Mesenchymal stem cell (in vitro differentiated cells and primary cell): Measurements from ENCODE around the gene PCDHGA12.
"Not testable (repeated sequence)": the region's sequence is repeated elsewhere in the genome, so short reads cannot be mapped to it uniquely, and the experiment has no call there.

Source experiments
- DNase-seq: peaks from one replicate; pipeline ENCODE4 v3.0.0-alpha.2; 2013
- H2AFZ ChIP-seq: one replicate; pipeline ENCODE4 v1.6.1; 2013; ENCODE audit warnings: low read depth, mild to moderate bottlenecking, control low read depth, inconsistent platforms, low read length, moderate library complexity
- H2AK5ac ChIP-seq: 2 replicates; pipeline ENCODE4 v1.6.1; 2013; ENCODE audit warnings: low read length, moderate library complexity, mild to moderate bottlenecking, inconsistent platforms; ENCODE audit not compliant: severe bottlenecking
- H2BK120ac ChIP-seq: one replicate; pipeline ENCODE4 v1.6.1; 2013; ENCODE audit warnings: low read depth, mild to moderate bottlenecking, inconsistent platforms, low read length, moderate library complexity
- H2BK12ac ChIP-seq, 2 experiments: one replicate each; pipeline ENCODE4 v1.6.1; 2013; ENCODE audit warnings: inconsistent platforms in 2 of 2, low read length in 2 of 2, mild to moderate bottlenecking in 2 of 2, moderate library complexity in 2 of 2, control low read depth in 1 of 2
- H2BK15ac ChIP-seq: one replicate; pipeline ENCODE4 v1.6.1; 2013; ENCODE audit warnings: mild to moderate bottlenecking, low read depth, inconsistent platforms; ENCODE audit not compliant: poor library complexity, severe bottlenecking
- H2BK5ac ChIP-seq: 2 replicates; pipeline ENCODE4 v1.6.1; 2013; ENCODE audit warnings: low read depth, mild to moderate bottlenecking, low read length, control low read depth, inconsistent platforms; ENCODE audit not compliant: poor library complexity, severe bottlenecking
- H3K14ac ChIP-seq, 2 experiments: one replicate each; pipeline ENCODE4 v1.6.1; 2013; ENCODE audit warnings: inconsistent platforms in 2 of 2, low read length in 2 of 2, control low read depth in 1 of 2, mild to moderate bottlenecking in 1 of 2, moderate library complexity in 1 of 2
- H3K18ac ChIP-seq, 2 experiments: one replicate each; pipeline ENCODE4 v1.6.1; 2013; ENCODE audit warnings: inconsistent platforms in 2 of 2, low read length in 2 of 2, control low read depth in 1 of 2, low read depth in 1 of 2, mild to moderate bottlenecking in 1 of 2
- H3K23ac ChIP-seq, 2 experiments: one replicate each; pipeline ENCODE4 v1.6.1; 2013; ENCODE audit warnings: inconsistent platforms in 2 of 2, low read length in 2 of 2, mild to moderate bottlenecking in 2 of 2, moderate library complexity in 2 of 2, control low read depth in 1 of 2
- H3K27ac ChIP-seq: 2 replicates; pipeline ENCODE4 v1.5.1; 2013; ENCODE audit warnings: mild to moderate bottlenecking, moderate library complexity, low read length, control low read depth, inconsistent platforms; ENCODE audit not compliant: poor library complexity, severe bottlenecking
- H3K27me3 ChIP-seq, 2 experiments: 2 replicates each; pipeline versions ENCODE4 v1.6.1 to v1.7.0; 2013; ENCODE audit warnings: low read length in 2 of 2, mild to moderate bottlenecking in 2 of 2, moderate library complexity in 2 of 2, control low read depth in 1 of 2, inconsistent platforms in 1 of 2; ENCODE audit not compliant: control insufficient read depth in 1 of 2, insufficient read depth in 1 of 2
- H3K36me3 ChIP-seq, 2 experiments: 2 replicates each; pipeline versions ENCODE4 v1.6.1 to v1.7.0; 2013; ENCODE audit warnings: low read length in 2 of 2, control low read depth in 1 of 2, inconsistent platforms in 1 of 2, low read depth in 1 of 2, mild to moderate bottlenecking in 1 of 2; ENCODE audit not compliant: insufficient read depth in 2 of 2, control insufficient read depth in 1 of 2
- H3K4ac ChIP-seq, 2 experiments: one replicate each; pipeline ENCODE4 v1.6.1; 2013; ENCODE audit warnings: inconsistent platforms in 2 of 2, low read length in 2 of 2, mild to moderate bottlenecking in 2 of 2, moderate library complexity in 2 of 2, control low read depth in 1 of 2, low read depth in 1 of 2
- H3K4me1 ChIP-seq: 2 replicates; pipeline ENCODE4 v1.6.1; 2013; ENCODE audit warnings: low read depth, low read length, control low read depth; ENCODE audit not compliant: control insufficient read depth, insufficient read depth
- H3K4me2 ChIP-seq: 2 replicates; pipeline ENCODE4 v1.6.1; 2013; ENCODE audit warnings: low read length, mild to moderate bottlenecking, inconsistent platforms; ENCODE audit not compliant: poor library complexity, severe bottlenecking
- H3K4me3 ChIP-seq, 2 experiments: 2 replicates each; pipeline versions ENCODE4 v1.5.1 to v1.7.0; 2013; ENCODE audit warnings: low read length in 2 of 2, mild to moderate bottlenecking in 2 of 2, control low read depth in 1 of 2, low read depth in 1 of 2; ENCODE audit not compliant: insufficient read depth in 1 of 2
- H3K79me1 ChIP-seq: replicated peaks from 2 replicates; pipeline ENCODE4 v1.6.1; 2013; ENCODE audit warnings: mild to moderate bottlenecking, control low read depth, low read length, inconsistent platforms; ENCODE audit not compliant: poor library complexity, severe bottlenecking
- H3K9ac ChIP-seq: 2 replicates; pipeline ENCODE4 v1.7.0; 2013; ENCODE audit warnings: mild to moderate bottlenecking, low read length, moderate library complexity
- H3K9me3 ChIP-seq: 2 replicates; pipeline ENCODE4 v1.7.0; 2013; ENCODE audit warnings: mild to moderate bottlenecking, low read length; ENCODE audit not compliant: control insufficient read depth
- H4K8ac ChIP-seq: one replicate; pipeline ENCODE4 v1.6.1; 2013; ENCODE audit warnings: inconsistent platforms, mild to moderate bottlenecking, low read length, moderate library complexity
- H4K91ac ChIP-seq: one replicate; pipeline ENCODE4 v1.6.1; 2013; ENCODE audit warnings: mild to moderate bottlenecking, low read length, inconsistent platforms
- WGBS: methylation state at CpG from one replicate; pipeline ENCODE4 v1.1.7; 2013; ENCODE audit warnings: mixed read lengths; 5-methylcytosine and 5-hydroxymethylcytosine counted together

Gene PCDHGA12

DNA sequence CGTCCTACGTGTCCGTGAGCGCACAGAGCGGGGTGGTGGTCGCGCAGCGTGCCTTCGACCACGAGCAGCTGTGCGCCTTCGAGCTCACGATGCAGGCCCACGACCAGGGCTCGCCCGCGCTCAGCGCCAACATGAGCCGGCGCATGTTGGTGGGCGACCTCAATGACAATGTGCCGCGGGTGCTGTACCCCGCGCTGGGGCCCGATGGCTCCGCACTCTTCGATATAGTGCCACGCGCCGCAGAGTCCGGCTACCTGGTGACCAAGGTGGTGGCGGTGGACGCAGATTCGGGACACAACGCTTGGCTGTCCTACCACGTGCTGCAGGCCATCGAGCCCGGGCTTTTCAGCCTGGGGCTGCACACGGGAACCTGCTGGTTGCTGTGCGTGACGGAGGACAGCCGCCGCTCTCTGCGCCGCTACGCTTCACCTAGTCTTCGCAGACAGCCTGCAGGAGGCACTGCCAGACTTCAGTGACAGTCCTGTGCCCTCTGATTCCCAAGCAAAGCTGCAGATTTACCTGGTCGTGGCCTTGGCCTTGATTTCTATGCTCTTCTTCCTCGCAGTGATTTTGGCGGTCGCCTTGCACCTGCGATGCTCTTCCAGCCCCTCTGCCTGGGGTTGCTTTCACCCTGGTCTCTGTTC lies 2.4 kb upstream of the PCDHGA12 start:
- H2BK5ac ChIP-seq, result no peak overlapping the region
- no peak overlapping the region for H2BK15ac ChIP-seq
- H3K4me2 ChIP-seq, result no peak overlapping the region
- H3K23ac ChIP-seq, result no peak overlapping the region
- 98% methylated on average over 53 of the region's 53 CpGs for WGBS
- H3K9ac ChIP-seq, result no peak overlapping the region
- H3K27me3 ChIP-seq, result no peaks in the 10 kb centered on the region
- no peak overlapping the region for H3K27ac ChIP-seq
- H4K8ac ChIP-seq, result no peak overlapping the region
- H3K4me1 ChIP-seq, result peaks cover 2% of the 10 kb centered on the region
- no peak overlapping the region for H3K18ac ChIP-seq
- no peak overlapping the region for H2BK12ac ChIP-seq
- H2AK5ac ChIP-seq, result no peak overlapping the region
- DNase-seq, result no peak
- peaks cover 30% of the 10 kb centered on the region for H3K9me3 ChIP-seq
- peak overlapping the region; percentile 31 to 39 for H3K4me3 ChIP-seq
- no peak overlapping the region for H2BK120ac ChIP-seq
- H3K14ac ChIP-seq, result no peak overlapping the region
- peaks cover 28% of the 10 kb centered on the region for H3K79me1 ChIP-seq
- H2AFZ ChIP-seq, result no peak overlapping the region
- H4K91ac ChIP-seq, result no peak overlapping the region
- H3K4ac ChIP-seq, result no peak overlapping the region
- peaks cover 30 to 43% of the 10 kb centered on the region in 2 experiments for H3K36me3 ChIP-seq

DNA sequence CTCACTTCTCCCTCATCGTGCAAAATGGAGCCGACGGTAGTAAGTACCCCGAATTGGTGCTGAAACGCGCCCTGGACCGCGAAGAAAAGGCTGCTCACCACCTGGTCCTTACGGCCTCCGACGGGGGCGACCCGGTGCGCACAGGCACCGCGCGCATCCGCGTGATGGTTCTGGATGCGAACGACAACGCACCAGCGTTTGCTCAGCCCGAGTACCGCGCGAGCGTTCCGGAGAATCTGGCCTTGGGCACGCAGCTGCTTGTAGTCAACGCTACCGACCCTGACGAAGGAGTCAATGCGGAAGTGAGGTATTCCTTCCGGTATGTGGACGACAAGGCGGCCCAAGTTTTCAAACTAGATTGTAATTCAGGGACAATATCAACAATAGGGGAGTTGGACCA lies 979 bp downstream of the PCDHGA12 start:
- 97% methylated on average over 37 of the region's 37 CpGs for WGBS
- Histone ChIP-seq H3K9ac (peak overlapping the region; percentile 79), H2AK5ac (no peak overlapping the region), H2BK12ac (no peak overlapping the region), H3K79me1 (peaks cover 18% of the 10 kb centered on the region), H3K23ac (no peak overlapping the region), H3K4ac (no peak overlapping the region), H2BK15ac (no peak overlapping the region), H4K8ac (no peak overlapping the region), H3K4me2 (no peak overlapping the region), H2AFZ (no peak overlapping the region), H3K36me3 (peaks cover 19 to 33% of the 10 kb centered on the region in 2 experiments), H3K4me1 (peaks cover 2% of the 10 kb centered on the region), H2BK5ac (no peak overlapping the region), H3K27me3 (no peaks in the 10 kb centered on the region), H2BK120ac (no peak overlapping the region), H3K4me3 (peak overlapping the region in 1 of 2 experiments; percentile 80), H3K14ac (no peak overlapping the region), H4K91ac (no peak overlapping the region), H3K27ac (no peak overlapping the region), H3K18ac (no peak overlapping the region), H3K9me3 (peaks cover 25% of the 10 kb centered on the region)
- DNase-seq, result no peak

DNA sequence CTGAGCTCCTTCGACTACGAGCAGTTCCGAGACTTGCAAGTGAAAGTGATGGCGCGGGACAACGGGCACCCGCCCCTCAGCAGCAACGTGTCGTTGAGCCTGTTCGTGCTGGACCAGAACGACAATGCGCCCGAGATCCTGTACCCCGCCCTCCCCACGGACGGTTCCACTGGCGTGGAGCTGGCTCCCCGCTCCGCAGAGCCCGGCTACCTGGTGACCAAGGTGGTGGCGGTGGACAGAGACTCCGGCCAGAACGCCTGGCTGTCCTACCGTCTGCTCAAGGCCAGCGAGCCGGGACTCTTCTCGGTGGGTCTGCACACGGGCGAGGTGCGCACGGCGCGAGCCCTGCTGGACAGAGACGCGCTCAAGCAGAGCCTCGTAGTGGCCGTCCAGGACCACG lies 2.0 kb downstream of the PCDHGA12 start:
- not testable (repeated sequence) for H2BK12ac ChIP-seq, H3K14ac ChIP-seq, DNase-seq, H3K4me2 ChIP-seq, H3K4me1 ChIP-seq, H2AFZ ChIP-seq, H4K8ac ChIP-seq, H3K18ac ChIP-seq, H2BK120ac ChIP-seq, H3K23ac ChIP-seq, H2BK15ac ChIP-seq, H3K4ac ChIP-seq, H4K91ac ChIP-seq, H3K27ac ChIP-seq, H3K9ac ChIP-seq, H2AK5ac ChIP-seq, H2BK5ac ChIP-seq, H3K27me3 ChIP-seq
- H3K9me3 ChIP-seq, result peaks cover 21% of the 10 kb centered on the region
- H3K79me1 ChIP-seq, result peaks cover 14% of the 10 kb centered on the region
- H3K4me3 ChIP-seq, result peak overlapping the region in 1 of 2 experiments; percentile 80
- 98% methylated on average over 23 of the region's 38 CpGs for WGBS
- peaks cover 9 to 28% of the 10 kb centered on the region in 2 experiments for H3K36me3 ChIP-seq

DNA sequence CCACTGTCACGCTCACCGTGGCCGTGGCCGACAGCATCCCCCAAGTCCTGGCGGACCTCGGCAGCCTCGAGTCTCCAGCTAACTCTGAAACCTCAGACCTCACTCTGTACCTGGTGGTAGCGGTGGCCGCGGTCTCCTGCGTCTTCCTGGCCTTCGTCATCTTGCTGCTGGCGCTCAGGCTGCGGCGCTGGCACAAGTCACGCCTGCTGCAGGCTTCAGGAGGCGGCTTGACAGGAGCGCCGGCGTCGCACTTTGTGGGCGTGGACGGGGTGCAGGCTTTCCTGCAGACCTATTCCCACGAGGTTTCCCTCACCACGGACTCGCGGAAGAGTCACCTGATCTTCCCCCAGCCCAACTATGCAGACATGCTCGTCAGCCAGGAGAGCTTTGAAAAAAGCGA lies 2.4 kb downstream of the PCDHGA12 start:
- not testable (repeated sequence) for H2BK15ac ChIP-seq, H3K4me1 ChIP-seq, H2AK5ac ChIP-seq, H2BK5ac ChIP-seq, H3K4me2 ChIP-seq, H3K27me3 ChIP-seq, H4K91ac ChIP-seq, H3K23ac ChIP-seq, H3K27ac ChIP-seq, H3K4ac ChIP-seq, H3K9ac ChIP-seq, H3K18ac ChIP-seq, H2AFZ ChIP-seq, H4K8ac ChIP-seq, H3K14ac ChIP-seq, H2BK12ac ChIP-seq, DNase-seq, H2BK120ac ChIP-seq
- Histone ChIP-seq H3K79me1 (peaks cover 10% of the 10 kb centered on the region), H3K36me3 (peaks cover 6 to 23% of the 10 kb centered on the region in 2 experiments), H3K4me3 (peak overlapping the region in 1 of 2 experiments; percentile 80), H3K9me3 (peaks cover 17% of the 10 kb centered on the region)
- WGBS, result 98% methylated on average over 27 of the region's 29 CpGs
